GM19351 (cell line): ENCODE measurements around the gene VPS4B.
"Not testable (repeated sequence)": the region's sequence is repeated elsewhere in the genome, so short reads cannot be mapped to it uniquely, and the experiment has no call there.

ENCODE experiments used
- ATAC-seq: cut with Tn5 transposase; IDR thresholded peaks from one replicate; pipeline ENCODE4 v1.9.1; 2021; ENCODE audit warnings: mild to moderate bottlenecking, moderate library complexity; ENCODE audit not compliant: unreplicated experiment

Gene VPS4B

DNA sequence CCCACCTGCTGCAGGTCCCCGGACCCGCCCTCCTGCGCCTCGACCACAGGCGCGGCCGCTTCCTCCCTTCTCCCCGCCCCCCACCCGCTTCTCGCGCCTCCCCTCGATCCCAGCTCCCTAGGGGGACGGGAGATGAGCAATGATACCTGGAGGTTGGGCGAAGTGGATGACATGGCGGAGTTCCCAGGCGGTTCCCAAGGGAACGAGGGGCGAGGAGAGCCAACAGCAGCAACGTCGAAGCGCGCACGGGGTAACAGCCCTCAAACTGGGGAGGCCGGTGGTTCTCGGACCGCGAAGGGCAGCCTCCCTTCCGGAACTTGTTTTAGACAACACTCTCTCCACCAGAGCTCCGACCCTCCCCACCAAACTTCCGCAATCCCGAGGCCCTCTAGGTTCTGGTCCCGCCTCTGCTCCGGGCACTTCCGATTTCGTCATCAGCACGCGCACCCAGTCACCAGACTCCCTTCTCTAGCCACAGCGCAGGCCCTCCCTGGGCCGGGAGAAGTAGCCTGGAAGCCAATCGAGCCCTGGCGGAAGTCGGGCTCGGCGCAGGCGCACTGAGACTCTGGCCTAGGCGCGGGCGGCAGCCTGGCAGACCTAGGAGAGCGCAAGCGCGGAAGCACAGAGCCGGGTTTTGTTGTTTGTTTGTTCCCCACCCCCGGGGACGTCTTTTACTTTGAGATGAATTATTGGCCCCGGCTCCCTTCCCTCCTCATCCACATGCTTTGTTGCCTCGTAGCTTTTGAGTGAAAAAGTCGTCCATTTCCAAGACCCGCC is at the start of gene VPS4B:
Gene VPS4B, minus strand, starts transcription at position 390 of the 777 bp plus-strand sequence. Its CDS starts 217 bp downstream, at position 173.
- ATAC-seq: peak; percentile 95

- no peak for ATAC-seq
Measured at GRCh38 chr18:63470751-63471150, 48.5 kb upstream of the VPS4B start.

DNA sequence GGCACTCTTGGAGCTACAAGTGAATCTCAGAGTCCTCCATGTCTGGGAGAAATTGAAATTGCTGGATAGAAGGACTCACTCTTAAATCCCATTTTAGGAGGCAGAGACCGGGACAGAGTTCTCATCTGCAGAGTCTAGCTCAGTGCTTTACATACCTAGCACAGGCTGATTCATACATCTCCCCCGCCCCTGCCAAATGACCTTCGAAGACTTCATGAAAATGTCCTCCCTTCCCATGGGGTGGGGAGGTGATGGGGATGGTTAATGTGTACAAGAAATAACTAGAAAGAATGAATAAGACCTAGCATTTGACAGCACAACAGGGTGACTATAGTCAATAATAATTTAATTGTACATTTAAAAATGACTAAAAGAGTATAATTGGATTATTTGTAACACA is 46.3 kb upstream of the VPS4B start:
- ATAC-seq: no peak

DNA sequence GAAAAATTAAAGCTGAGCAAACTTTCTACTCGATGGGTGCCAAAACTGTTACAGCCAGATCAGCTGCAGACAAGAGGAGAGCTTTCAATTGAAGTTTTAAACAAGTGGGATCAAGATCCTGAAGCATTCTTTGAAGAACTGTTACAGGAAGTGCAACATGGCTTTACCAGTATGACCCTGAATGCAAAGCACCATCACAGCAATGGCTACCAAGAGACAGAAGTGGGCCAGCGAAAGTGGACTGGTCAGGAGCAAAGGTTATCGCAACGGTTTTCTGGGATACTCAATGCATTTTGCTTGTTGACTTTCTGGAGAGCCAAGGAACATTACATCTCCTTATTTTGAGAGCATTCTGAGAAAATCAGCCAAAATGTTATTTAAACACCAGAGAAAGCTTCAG is 45.4 kb upstream of the VPS4B start:
- no peak for ATAC-seq

DNA sequence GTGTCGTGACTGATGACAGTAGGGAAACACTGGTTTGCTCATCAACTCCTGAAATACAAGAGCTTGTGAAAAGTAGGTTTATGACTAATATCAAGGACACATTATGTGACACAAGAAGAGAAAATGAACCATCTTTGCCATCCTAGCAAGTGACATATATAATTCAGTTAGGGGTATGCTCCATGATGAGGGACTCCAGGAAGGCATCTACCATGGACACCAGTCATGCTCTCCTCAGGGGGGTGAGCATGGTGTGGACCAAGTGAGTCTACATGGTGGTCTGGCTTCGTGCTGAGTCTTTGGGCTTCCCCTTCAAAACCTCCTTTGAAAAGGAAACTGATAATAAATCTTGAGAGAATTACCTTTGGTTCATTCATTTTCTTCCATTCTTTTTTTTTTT is 42.8 kb upstream of the VPS4B start:
- no peak for ATAC-seq

DNA sequence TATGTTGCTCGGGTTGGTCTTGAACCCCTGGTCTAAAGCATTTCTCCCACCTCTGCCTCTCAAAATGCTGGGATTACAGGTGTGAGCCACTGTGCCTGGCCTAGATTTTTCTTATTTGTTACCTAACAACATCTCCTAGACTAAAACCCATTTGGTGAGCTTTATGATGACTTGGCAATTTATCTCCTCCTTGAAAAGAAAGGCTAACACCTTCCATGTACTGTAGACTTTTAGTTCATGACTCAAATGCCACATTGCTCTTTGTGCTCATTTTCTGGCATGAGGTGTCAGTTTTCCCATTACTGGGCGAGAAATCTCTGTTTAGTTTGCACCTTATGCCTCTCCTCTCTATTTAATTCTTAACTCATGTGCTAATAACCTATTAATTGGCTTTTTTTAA is 42.2 kb upstream of the VPS4B start:
- no peak for ATAC-seq

DNA sequence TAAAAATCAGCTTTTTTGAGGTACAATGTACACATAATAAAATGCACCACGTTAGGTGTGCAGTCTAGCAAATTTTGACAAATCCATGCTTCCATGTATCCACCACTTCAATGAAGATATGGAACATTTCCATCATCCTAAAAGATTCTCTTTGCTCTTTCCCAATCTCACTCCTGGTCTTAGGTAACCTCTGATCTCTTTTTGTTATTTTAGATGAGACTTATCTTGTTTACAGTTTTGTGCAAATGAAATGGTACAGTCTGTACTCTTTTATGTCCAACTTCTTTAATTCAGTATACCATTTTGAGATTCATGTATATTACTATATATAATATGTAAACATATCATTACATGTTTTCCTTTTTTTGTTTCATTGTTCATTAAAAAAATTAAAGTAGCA is 38.1 kb upstream of the VPS4B start:
- ATAC-seq: no peak

GRCh38 chr18:63457977-63458376 is 35.7 kb upstream of the VPS4B start:
- no peak for ATAC-seq

- no peak for ATAC-seq
Measured at GRCh38 chr18:63454497-63454896, 32.2 kb upstream of the VPS4B start.

GRCh38 chr18:63452751-63453150 is 30.5 kb upstream of the VPS4B start:
- not testable (repeated sequence) for ATAC-seq

GRCh38 chr18:63451799-63452660 is 29.8 kb upstream of the VPS4B start:
- no peak for ATAC-seq

GRCh38 chr18:63449426-63449825 is 27.1 kb upstream of the VPS4B start:
- ATAC-seq: no peak

DNA sequence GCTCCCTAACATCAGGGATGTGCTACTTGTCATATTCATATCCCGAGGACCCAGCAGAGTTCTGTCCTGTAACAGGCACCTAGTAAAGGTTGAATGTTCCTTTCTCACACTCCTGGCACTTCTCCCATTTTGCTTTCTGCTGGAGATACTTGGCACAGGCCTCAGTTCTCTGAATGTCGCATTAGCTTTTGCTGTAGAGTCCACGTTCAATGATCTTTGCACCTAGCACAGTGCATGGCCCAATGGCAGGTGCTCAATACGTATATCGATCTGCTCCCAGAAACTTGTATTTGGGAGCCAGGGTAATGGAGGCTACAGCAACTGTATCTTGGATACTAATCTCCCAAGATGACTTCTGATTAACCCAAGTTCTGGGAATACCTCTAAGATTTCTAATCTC is 24.8 kb upstream of the VPS4B start:
- no peak for ATAC-seq

GRCh38 chr18:63446266-63446665 is 24.0 kb upstream of the VPS4B start:
- ATAC-seq: no peak

DNA sequence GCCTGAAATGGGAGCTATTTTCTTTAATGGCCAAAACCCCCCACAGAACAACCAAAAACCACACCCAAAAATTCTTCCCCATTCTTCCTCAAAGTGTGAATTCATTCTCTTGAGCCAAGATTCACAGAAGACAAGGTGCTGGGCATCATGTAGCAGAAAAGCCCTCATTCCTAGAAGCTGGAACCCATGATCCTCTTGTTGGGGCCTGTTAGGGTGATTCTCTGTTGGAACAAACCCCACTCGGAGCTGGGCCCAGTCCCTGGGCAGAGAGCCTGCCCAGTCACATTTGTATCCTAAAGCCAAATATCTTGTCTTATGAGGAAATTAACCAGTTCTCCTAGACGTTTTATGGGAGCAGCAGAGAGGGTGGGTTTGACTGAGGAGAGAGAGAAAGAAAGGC is 22.8 kb upstream of the VPS4B start:
- ATAC-seq: no peak

DNA sequence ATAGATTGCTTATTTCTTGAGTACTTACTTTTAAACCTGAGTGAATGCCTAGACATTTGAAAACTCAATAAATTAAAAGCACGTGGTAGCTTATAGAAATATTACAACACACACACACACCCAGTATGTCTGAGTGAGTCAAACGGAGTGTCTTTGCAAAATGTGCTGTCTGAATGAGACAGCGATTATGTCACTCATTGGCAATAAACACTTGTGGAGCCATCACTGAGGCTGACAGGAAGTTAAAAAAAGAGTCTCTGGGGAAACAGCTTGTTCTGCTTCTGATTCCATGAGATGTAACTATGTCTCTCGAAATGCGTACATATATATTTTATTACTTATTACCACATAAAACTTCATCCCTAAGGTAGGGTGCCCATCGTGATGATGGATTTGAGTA is 22.3 kb upstream of the VPS4B start:
- ATAC-seq: peak; percentile 53

DNA sequence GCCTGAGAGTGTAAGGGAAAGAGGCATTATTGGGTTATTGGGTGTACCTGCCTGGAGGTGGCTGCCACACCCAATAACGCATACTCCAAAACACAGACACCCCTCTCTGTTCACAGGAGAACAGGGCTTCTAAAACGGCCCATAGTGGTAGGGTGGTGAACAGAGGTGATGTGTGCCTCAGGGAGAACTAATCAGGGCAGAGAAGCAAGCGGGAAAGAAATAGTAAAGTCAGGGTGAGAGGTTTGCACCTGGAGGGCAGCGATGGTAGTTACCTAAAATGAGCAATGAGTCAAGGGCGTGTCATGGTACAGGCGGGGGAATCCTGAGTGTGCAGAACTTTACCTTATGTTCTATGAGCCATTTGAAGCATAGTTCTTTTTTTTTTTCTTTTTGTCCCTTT is 21.6 kb upstream of the VPS4B start:
- ATAC-seq: no peak

GRCh38 chr18:63440881-63441280 is 18.6 kb upstream of the VPS4B start:
- ATAC-seq: peak; percentile 46

- no peak for ATAC-seq
Measured at GRCh38 chr18:63440219-63440618, 17.9 kb upstream of the VPS4B start.

DNA sequence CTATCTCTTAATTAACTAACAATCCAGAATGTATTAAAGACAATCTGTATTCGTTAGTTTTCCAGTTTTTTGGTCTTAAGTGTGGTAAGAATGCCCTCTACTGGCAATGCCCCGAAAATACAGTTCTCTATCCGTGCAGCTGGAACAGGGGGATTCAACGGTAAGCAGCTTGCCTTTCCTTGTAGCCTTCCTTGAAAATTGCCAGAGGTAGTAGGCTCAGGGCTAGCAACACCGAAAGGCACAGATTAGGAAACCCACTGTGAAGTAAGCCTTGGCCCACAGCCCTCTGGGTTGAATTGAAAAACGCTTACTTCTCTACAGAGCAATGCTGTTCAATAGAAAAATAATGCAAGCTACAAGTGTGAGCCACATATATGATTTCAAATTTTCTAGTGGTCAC is 17.1 kb upstream of the VPS4B start:
- peak; percentile 72 for ATAC-seq

GRCh38 chr18:63438181-63438580 is 15.9 kb upstream of the VPS4B start:
- no peak for ATAC-seq

- no peak for ATAC-seq
Measured at GRCh38 chr18:63433334-63433866, 11.1 kb upstream of the VPS4B start.
